HG03280 (cell line): ENCODE data around the gene RNF224.
A peak's percentile ranks its signal among the peaks of the same experiment; 100 is the strongest.

Source experiments
- ATAC-seq: cut with Tn5 transposase; IDR thresholded peaks from one replicate; pipeline ENCODE4 v1.9.1; 2021; ENCODE audit warnings: mild to moderate bottlenecking, moderate library complexity; ENCODE audit not compliant: unreplicated experiment

RNF224 gene

DNA sequence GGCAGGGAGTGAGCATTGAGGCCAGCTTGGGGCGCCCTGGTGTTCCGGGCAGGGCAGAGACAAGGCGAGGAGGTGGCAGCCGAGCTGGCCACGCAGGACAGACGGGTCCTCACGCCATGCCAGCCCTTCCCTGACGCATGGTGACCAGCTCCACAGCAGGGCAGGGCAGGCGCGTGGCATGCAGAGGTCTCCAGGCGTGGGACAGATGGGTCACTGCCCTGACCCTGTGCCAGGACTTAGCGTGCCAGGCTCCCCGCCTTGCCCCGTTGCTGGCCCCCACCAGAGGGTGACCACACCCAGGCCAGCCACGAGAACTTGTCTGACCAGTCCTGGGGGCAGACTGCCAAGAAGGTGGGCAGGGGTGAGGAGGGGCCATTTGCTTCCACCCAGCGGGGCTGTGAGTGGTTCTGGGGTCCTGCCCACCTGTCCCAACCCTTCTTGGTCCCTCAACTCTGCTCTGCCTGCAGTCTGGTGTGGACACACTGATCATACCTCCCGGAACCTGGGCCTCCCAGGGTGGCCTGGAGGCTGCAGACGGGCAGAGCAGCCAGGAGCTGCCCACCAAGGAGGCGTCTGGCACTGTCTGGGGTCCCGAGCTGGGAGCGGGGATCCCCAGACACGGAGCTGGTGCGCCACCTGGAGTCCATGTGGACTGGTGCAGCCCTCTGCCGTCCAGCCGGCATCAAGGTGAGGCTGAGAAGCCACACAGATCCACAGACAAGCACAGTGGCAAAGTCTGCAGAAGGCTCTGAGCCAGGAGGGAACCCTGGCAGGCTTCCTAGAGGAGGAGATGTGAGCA, at the start of gene RNF224:
Gene RNF224, plus strand, starts transcription at position 449 of the 799 bp plus-strand sequence. CDS start 834 bp downstream, outside the sequence.
- ATAC-seq = no peak

DNA sequence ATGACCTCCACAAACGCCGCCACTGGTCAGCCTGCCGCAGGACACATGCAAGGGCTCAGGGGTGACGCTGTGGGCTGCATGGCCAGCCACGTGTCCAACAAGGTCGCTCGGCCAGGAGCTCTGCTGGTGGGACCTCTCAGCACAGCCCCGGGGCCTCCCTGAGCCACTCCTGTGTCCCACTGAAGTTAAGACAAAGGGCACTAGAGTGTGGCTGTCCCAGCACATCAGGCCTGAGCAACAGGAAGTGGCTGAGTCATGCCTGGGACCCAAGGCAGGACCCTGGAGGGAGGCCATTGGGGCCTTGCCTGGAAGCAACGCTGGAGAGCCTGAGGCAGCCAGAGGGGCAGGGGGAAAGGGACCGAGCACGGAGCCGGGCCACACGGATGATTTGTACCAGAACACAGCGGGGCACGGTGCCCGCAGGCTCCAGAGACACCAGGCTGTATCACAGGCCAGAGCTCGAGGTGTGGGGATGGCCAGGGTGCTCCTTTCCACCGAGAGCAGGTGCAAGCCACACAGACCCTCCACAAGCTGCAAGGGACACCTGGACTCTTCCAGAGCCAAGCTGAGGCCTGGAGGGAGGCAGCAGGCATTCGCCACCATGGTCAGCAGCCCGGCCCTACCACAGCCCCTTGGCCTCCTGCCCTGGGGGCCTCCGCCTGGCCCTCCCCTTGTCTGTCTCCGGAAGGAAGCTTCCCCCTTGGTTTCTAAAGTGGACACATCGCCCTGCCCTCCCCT, 48.9 kb upstream of the RNF224 start:
- ATAC-seq = no peak

DNA sequence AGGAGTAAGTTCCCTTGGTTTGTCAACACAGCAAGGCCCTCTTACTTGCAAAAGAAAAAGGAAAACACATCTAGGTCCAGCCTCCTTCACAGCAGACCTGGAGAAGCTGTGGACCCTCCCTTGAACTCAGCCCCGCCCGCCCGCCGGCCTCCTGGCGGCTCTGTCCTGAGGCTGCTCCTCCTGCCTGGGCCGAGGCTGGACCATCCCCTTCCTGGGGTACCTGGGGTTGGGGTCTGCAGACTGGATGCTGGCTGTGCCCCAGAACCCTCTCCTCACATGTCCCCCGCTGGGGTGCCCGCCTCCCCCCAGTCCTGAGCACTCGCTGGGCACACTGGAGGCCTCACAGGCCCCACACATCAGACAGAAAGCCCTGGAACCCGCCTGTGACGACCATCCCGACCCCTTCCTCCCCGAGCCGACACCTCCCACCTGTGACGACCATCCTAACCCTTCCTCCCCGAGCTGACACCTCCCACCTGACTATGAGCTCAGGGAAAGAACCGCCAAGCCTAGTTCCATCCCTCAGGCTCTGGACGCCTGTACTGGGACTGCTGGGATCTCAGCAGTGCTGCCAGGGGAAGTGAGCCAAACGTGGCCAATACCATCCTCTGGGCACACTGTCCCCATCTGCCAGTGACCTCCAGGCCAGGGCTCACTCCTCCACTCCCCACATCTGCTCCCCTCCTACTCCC, 48.2 kb upstream of the RNF224 start:
- ATAC-seq = no peak

DNA sequence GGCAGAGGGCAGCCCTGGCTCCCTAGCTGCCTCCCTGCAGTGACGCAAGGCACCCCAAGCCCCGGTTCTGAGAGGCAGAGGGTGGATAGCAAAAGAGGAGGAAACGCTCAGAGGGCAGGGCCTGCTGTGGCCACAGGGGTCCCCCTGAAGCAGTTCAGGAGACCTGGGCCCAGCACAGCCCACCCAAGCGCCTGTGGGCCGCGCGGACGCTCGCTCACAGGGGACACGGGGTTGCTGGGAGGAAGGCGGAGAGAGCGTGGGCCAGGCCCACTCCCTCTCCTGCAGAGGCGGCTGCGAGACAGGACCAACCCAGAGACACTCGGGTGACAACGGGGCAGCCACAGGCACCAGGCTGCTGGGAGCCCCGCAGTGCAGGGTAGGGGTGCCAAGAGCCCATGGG, 47.5 kb upstream of the RNF224 start:
- no peak for ATAC-seq

DNA sequence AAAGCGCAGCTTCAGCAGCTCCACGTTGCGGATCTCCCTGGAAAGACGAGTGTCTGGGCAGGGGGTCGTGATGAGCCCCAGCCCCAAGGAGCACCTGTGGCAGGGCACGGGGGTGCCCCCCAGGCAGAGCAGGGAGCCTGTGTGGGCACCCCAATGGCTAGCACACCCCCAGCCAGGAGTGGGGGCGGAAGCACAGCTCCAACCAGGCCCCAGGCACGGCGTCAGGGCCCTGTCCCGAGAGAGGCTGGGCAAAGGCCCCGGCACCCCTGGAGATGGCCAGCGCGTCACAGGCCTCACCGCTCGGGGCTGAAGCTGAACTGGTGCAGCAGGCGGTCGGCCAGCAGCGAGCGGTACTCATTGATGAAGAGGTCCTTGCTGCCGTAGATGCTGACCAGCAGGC, 46.8 kb upstream of the RNF224 start:
- no peak for ATAC-seq

DNA sequence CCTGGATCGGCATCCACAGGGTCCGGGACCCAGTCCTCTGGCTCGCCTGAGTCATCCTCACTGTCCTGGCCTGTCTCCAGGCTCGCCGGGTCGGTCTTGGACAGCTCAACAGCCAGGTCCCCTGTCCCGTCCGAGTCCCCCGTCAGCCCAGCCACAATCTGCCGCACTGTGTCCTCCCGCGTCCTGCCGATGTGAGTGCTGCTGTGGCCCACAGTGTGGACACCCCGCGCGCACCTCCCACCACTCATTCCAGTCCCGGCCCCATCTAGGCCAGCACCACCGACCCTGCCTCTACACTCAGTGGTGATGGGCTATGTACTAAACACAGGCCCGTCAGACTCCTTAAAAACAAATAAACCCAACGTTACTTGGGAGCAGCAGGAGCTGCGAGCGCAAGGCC, 45.6 kb upstream of the RNF224 start:
- ATAC-seq = no peak

DNA sequence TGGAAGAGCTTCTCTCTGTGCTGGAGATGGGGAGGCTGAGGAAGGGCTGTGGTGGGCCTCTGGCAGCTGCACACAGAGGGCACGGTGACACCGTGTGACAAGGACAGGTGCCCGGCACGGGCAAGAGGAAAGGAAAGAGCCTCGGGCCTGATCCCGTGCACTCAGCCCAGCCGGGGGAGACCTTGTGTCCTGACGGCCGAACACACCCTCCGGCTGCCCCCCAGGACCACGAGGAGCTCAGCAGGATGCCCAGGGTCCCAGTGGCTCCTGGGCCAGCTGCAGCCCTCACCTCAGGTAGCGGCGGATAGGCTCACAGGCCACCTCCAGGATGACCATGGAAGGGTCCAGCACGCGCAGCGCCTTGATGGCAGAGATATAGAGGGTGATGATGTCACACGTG, 44.5 kb upstream of the RNF224 start:
- no peak for ATAC-seq

DNA sequence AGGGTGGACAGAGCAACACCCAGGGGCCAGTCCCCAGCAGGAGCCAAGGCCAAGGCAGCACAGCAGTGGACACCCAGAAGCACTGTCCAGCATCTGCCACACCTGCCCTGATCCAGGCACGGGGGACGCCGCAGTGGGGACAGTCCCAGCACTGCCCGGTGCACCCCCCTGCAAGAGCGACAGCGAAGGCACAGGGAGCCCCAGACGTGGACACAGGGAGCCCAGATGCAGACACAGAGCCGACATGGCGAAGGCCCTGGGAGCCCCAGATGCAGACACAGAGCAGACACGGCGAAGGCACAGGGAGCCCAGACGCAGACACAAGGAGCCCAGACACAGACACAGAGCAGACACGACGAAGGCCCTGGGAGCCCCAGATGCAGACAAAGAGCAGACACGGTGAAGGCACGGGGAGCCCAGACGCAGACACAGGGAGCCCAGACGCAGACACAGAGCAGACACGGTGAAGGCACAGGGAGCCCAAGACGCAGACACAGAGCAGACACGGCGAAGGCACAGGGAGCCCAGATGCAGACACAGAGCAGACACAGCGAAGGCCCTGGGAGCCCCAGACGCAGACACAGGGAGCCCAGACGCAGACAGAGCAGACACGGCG, 43.2 kb upstream of the RNF224 start:
- no peak for ATAC-seq

DNA sequence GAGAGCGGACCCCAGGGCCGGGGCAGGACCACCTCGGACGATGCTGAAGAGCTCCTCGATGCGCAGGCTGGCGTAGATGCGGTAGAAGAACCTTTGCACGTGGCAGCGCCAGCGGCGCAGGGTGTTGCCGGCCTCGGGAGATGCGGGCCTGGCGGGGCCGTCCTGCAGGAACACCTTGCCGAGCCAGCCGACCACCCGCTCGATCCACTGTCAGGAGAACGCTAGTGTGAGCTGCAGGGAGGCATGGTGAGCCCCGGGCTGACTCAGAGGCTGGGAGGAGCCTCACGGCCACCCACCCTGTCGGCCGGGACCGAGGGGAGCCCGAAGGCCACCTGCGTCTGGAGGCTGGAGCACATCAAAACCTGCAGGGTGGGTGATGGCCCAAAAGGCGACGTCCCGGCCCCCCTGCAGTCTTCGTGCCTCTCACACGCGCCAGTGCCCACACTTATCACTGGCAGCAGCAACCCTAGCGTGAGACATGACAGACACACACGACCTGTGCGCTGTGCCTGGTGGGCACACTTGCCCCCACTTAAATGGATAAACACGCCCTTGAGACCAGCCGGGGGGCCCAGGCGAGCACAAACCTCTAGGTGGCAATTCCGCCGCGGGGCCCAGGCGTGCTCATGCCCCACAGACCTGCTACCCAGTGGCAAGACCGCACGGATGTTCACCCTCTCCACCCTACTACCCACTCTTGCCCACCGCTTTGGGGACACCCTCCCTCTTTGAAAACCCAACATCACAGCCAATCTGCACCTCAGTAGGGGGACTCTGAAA, 42.2 kb upstream of the RNF224 start:
- ATAC-seq = no peak

DNA sequence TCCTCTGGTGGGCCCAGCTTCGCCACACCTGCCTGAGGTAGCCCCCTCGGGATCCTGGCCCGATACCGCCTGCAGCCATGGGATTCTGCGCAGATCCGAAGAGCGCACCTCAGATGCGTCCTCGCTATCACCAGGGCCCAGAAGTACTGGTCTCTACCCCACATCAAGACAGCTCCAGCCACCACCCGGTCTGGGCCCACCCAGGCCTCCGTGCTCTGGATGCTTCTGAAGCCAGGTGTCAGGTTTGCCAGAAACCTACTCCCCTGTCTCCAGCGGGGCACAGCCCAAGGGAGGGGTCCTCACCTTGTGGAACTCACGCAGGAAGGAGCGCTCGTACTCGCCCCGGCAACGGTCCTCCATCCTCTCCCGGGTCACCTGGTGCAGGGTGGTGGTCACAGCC, 41.4 kb upstream of the RNF224 start:
- no peak for ATAC-seq

DNA sequence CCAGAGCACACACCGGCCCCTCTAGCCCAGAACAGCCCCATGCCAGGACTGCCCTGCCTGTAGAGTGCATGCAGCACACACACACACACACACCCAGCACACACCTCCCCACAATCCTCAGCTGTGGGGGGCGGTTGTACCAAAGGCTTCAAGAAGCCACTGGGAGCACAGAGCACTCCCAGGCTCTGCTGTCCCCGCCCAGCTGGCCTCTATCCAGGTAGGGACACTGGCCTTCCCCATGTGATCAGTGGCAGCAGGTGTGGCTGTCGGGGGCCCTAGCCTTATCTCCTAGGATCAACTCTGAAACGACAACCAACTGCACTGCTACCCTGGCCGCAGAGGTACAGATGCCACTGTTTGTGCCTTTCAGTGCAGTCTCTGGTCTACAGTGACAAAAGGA, 40.9 kb upstream of the RNF224 start:
- no peak for ATAC-seq

DNA sequence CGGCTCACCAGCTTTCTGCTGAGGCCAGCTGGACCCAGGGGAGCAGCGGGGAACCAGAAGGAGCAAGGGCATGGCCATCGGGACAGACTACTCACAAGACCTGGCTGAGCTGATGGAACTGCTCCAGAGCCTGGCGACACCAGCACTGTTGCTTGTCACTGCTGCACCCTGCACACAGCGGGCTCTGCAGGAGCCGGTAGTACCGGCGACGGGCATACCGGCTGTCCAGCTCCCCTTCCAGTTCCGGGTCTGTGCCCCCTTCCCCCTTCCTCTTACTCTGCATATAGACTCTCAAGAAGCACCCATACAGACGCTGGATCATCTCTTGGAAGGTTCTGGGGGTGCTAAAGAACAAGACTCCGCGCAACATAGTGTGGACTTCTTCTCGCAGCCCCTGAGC, 39.9 kb upstream of the RNF224 start:
- no peak for ATAC-seq

DNA sequence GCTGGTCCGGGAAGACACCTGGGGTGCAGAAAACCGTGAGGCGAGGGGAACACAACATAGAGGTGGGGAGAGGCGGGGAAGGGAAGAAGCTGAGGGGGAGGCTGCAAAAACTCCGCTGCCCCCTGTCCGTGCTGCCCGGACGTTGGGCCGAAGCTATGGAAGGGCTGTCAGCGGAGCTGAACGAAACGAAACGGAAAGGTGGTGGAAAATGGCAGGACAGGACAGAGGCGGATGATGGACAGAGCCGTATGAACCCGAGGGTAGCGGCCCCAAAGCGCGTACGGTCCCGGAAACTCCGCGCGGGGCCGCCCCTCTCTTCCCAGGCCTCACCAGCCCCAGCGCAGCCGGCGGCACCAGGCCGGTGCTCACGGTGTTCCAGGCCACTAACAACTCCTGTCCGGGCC, 39.2 kb upstream of the RNF224 start:
- no peak for ATAC-seq

DNA sequence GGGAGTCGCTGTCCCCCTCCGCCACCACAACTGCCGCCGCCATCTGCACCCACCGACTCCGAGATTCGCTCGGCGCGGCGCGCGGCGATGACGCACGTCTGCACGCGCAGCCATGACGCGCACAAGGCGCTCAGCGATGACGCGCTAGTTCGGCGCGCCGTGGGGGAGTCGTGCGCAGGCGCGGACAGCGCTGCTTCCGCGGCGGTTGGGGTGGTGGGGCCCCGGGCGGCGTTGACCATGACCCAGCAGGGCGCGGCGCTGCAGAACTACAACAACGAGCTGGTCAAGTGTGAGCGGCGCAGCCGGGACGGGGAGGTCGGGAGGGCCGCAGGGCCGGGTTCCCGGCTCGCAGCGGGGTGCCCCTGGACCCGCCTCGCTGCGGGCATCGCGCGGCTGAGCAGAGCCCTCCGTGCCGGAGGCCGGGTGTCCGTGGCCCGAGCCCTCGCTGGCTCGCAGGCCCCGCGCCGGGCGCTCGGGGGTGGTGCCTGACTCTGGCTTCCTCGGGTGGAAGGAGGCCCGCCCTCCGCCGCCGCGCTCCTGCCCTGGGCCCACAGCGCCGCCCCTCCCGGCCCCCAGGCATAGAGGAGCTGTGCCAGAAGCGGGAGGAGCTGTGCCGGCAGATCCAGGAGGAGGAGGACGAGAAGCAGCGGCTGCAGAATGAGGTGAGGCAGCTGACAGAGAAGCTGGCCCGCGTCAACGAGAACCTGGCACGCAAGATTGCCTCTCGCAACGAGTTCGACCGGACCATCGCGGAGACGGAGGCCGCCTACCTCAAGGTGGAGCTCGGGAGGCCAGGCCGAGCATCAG, 38.6 kb upstream of the RNF224 start, which contains the start of the genes ANAPC2 and SSNA1:
Gene ANAPC2, minus strand, starts transcription at position 71 of the 807 bp plus-strand sequence. Its CDS starts 28 bp downstream, at position 43.
Gene SSNA1, plus strand, starts transcription at position 187 of the 807 bp plus-strand sequence. Its CDS starts 51 bp downstream, at position 238.
- ATAC-seq = peak; percentile 77

DNA sequence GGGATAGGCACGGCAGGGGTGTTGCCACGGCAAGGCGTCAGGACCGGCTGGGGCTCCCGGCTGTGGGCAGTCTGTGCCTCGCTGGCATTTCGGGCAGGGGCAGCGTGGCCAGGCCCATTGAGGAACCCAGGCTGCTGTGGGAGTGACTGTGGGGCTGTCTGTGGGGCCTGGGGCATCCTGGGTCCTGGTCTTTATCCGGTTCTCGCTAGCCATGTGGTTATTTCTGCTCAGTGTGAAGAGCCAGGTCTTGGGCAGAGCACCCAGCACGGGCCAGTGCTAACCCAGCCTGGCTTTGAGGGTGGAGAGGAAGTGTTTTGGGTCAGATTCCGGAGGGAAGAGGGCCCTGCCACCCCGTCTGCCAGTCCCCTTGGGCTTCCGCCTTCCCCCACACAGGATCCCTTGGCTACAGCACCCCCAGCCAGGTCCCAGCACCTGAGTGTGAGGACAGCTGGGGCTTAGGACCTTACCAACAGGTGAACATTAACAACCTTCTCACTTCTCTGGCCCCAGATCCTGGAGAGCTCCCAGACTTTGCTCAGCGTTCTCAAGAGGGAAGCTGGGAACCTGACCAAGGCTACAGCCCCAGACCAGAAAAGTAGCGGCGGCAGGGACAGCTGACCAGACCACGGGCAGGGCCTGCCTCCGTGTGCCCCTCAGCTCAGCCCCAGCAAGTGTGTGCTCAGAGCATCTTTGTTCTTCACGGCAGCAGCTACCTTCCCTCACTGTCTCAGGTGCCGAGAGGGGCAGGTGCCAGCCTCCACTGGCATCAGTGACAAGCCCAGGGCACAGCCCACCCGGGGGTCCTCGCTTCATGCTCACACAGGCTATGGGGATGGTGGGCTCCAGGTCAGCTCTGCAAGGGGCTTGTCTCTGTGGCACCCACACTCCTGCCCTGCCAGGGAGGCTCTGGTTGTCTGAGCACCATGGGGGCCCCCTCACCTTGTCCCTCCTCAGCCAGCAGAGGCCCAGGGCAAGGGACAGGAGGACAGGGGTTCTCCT, 37.7 kb upstream of the RNF224 start:
- ATAC-seq = no peak

DNA sequence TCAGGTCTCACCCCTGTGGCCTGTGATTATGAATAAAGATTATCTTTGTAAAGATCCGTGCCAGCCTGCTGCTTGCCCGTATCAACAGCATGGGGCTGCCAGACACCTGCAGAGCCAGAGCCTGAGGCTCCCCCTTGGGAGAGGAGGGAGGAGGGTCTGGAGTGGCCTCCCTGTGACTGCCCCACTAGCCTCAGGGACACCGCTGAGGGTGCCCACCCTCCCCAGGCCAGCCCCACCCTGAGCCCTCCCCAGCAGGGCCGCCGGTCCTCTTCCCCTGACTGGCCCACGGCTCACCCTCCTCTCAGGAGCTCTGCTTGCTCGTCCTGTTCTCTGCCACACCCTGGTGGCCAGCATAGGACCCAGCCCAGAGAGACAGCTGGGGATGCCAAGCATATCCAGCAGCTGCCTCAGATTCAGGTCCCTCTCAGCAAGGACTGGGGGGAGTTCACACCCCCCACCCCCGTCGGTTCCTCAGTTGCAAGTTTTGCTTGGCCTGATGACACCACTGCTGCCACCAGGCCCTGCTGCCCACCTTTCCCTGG, 36.9 kb upstream of the RNF224 start:
- ATAC-seq = no peak

DNA sequence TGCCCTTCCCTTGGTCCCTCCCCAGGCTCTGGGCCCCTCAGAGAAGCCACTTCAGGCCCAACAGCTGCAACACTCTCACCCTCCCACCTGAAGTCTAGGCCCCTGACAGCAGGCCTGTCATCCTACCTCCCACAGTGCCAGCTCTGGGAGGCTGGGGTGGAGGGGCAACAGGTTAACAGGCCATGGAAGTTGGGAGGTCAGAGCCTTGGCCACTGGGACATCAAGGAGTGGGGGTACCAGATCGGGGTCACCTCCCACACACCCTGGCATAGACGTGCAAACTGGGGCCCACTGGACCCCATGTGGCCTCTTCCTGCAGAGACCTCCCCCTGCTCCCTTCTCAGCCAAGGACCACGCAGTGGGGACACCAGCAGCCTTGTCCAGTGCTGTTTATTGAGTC, 36.1 kb upstream of the RNF224 start:
- ATAC-seq = no peak
